ENCODE results near the gene TAF4B.
"Not testable (repeated sequence)": the region's sequence is repeated elsewhere in the genome, so short reads cannot be mapped to it uniquely, and the experiment has no call there.

The TAF4B gene

DNA sequence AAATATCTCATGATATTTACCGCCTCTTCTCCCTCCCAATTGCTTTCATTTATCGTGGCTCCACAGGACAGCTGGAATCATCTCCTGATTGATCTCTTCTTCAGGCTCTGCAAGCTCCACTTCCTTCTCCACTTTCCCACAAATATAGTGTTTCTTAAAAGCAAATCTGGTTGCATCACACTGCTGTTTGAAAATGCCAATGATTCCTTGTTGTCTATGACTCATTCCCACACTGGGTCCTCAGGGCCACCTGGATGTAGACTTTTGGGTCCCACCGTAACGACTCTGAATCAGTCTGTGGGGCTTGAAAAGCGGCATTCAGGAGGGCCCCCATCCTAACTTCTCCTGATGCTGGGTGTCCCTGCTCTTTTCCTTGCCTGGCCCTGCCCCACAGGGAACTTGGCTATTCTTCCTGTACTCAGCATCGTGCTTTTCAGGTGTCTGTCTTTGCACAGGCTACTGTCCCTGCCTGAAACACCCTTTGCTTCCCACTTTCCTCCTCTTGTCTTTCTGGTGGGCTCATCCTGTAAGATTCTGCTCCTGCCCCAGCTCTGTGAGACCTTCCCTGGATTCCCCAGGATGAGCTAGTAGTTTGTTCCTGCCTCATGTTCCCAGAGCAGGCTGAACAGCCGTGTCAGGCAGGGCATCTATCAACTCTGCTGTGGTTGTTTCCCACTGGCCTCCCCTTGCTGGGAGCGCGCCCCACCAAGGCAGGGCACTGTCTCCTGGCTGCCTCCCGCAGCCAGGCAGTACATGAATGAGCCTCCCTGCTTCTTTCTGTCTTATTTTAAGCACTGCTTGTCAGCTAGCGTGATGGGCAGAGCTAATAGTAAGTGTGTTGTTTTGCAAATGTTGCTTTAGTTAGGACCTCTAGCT is 210.2 kb downstream of the TAF4B start:
- Histone ChIP-seq H3K4me1 (ENCODE audit: insufficient read depth, low read length) (peaks cover 4% of the 10 kb centered on the region; the same call in 1 of the 2 replicates), H3K36me3 (ENCODE audit: insufficient read depth, low read depth, low read length) (no peaks in the 10 kb centered on the region), H3K9me3 (ENCODE audit: insufficient read depth, low read depth, low read length) (no peaks in the 10 kb centered on the region), H3K27ac (ENCODE audit: low read length) (no peak overlapping the region), H3K27me3 (ENCODE audit: insufficient read depth, low read length) (no peaks in the 10 kb centered on the region), H3K9ac (ENCODE audit: low read depth, low read length) (no peak overlapping the region), H3K4me3 (ENCODE audit: low read length) (no peak overlapping the region)

DNA sequence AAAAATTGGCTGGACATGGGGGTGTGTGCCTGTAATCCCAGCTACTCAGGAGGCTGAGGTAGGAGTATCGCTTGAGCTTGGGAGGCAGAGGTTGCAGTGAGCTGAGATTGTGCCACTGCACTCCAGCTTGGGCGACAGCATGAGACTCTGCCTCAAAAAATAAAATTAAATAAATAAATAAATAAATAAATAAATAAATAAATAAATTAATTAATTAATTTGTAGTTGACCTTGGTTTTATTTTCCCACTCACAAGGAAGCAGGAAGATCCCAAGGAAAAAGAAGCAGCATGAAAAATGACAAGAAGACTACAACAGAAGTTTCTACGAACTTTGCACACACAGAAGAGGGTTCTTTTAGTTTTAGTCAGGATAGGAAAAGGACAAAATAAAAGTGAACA is 211.4 kb downstream of the TAF4B start:
- H3K27ac ChIP-seq (ENCODE audit: low read length); H3K27me3 ChIP-seq (ENCODE audit: insufficient read depth, low read length); H3K9me3 ChIP-seq (ENCODE audit: insufficient read depth, low read depth, low read length); H3K4me1 ChIP-seq (ENCODE audit: insufficient read depth, low read length); H3K36me3 ChIP-seq (ENCODE audit: insufficient read depth, low read depth, low read length); H3K9ac ChIP-seq (ENCODE audit: low read depth, low read length); H3K4me3 ChIP-seq (ENCODE audit: low read length): not testable (repeated sequence)

DNA sequence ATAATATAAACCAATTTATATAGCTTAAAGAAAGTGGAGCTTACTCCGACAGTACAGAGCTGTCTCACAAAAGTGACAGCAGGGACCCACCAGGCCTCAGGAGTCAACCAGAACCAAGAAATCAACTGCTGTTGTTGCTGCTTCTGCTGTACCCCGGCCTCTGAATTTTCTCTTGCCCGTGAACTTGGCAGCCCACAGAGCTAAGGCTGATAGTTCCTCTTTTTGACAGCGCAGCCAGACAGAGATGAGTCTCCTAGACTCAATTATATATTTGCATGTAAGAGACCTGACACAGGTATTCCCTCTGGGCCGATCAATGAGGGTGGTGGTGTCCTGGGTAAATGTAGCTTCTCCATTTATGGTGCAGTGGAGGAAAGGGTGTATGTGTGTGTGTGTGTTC is 212.7 kb downstream of the TAF4B start:
- no peak overlapping the region for H3K27ac ChIP-seq (ENCODE audit: low read length)
- peaks cover 4% of the 10 kb centered on the region; the same call in 1 of the 2 replicates for H3K4me1 ChIP-seq (ENCODE audit: insufficient read depth, low read length)
- no peak overlapping the region for H3K4me3 ChIP-seq (ENCODE audit: low read length)
- no peaks in the 10 kb centered on the region for H3K9me3 ChIP-seq (ENCODE audit: insufficient read depth, low read depth, low read length)
- H3K27me3 ChIP-seq (ENCODE audit: insufficient read depth, low read length): no peaks in the 10 kb centered on the region
- H3K9ac ChIP-seq (ENCODE audit: low read depth, low read length): no peak overlapping the region
- H3K36me3 ChIP-seq (ENCODE audit: insufficient read depth, low read depth, low read length): no peaks in the 10 kb centered on the region

DNA sequence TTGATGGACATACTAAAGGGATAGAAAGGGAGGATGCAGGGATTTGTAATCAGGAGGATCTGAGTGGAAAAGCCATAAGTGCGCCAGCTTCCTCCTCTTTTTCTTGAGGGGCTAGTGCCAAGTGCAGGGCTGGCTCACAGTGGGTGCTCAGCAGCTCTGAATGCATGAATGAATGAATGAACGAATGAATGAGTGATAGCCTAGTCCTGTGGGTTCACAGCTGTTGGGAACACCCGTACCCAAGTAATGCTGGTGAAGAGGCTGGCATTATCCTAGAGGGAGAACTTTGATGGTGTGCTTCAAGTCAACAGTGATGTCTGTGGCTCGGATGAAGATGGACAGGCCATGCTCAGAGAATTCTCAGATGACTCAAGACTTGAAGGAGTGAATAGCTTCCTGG is 213.3 kb downstream of the TAF4B start:
- Histone ChIP-seq H3K9me3 (ENCODE audit: insufficient read depth, low read depth, low read length) (peaks cover 2% of the 10 kb centered on the region; the same call in 1 of the 2 replicates), H3K36me3 (ENCODE audit: insufficient read depth, low read depth, low read length) (no peaks in the 10 kb centered on the region), H3K27me3 (ENCODE audit: insufficient read depth, low read length) (no peaks in the 10 kb centered on the region), H3K27ac (ENCODE audit: low read length) (no peak overlapping the region), H3K9ac (ENCODE audit: low read depth, low read length) (no peak overlapping the region), H3K4me1 (ENCODE audit: insufficient read depth, low read length) (peaks cover 4% of the 10 kb centered on the region; the same call in 1 of the 2 replicates), H3K4me3 (ENCODE audit: low read length) (no peak overlapping the region)

DNA sequence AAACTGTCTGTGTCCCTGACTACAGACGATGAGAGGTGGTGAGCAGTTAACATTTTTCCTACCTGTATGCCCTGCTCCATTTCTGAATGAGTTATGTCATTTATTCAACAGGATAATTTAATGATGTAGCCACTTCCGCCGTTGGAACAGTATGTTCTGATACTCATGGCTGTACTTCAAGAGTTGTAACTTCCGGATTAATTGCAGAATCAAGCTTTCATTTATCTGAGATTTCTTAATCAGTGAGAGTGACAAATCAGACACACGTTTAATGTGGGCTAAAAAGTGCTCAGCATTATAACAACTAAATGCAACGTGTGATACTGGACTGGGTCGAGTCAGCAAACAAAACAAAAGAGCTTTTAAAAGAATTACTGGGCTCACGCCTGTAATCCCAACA is 214.4 kb downstream of the TAF4B start:
- Histone ChIP-seq H3K4me3 (ENCODE audit: low read length) (no peak overlapping the region), H3K4me1 (ENCODE audit: insufficient read depth, low read length) (peaks cover 4% of the 10 kb centered on the region; the same call in 1 of the 2 replicates), H3K9ac (ENCODE audit: low read depth, low read length) (no peak overlapping the region), H3K36me3 (ENCODE audit: insufficient read depth, low read depth, low read length) (no peaks in the 10 kb centered on the region), H3K27ac (ENCODE audit: low read length) (no peak overlapping the region), H3K9me3 (ENCODE audit: insufficient read depth, low read depth, low read length) (peaks cover 2% of the 10 kb centered on the region; the same call in 1 of the 2 replicates), H3K27me3 (ENCODE audit: insufficient read depth, low read length) (no peaks in the 10 kb centered on the region)

Measured in iPS-20b (cell line).